Smooth muscle cell (in vitro differentiated cells): ENCODE results near the gene ERP27. TPM values are rescaled to one million over a fixed set of nuclear protein-coding genes. Genes with fewer than 3 reads are reported as not detected.

Experiments
- DNase-seq: peaks from one replicate; lab custom pipeline; 2025; ENCODE audit not compliant: unreplicated experiment; lab: John Stamatoyannopoulos, UW
- H2AFZ ChIP-seq: fragments of 200-600 bp; sonication (generic); 2 replicates; pipeline ENCODE4 v1.6.0; 2016; ENCODE audit warnings: antibody characterized with exemption, low read depth, mild to moderate bottlenecking
- H3F3A ChIP-seq: fragments of 200-600 bp; sonication (generic); 2 replicates; pipeline ENCODE4 v1.6.0; 2017; ENCODE audit warnings: antibody characterized with exemption, low read depth
- H3K27ac ChIP-seq: fragments of 200-600 bp; sonication (generic); 2 replicates; pipeline ENCODE4 v1.5.1; 2016; ENCODE audit warnings: low read depth, mild to moderate bottlenecking
- H3K27me3 ChIP-seq: fragments of 200-600 bp; sonication (generic); 2 replicates; pipeline ENCODE4 v1.6.1; 2016; ENCODE audit warnings: low read depth, mild to moderate bottlenecking
- H3K36me3 ChIP-seq: fragments of 200-600 bp; sonication (generic); 2 replicates; pipeline ENCODE4 v1.5.1; 2016; ENCODE audit warnings: low read depth
- H3K4me1 ChIP-seq: fragments of 200-600 bp; sonication (generic); 2 replicates; pipeline ENCODE4 v1.5.1; 2016; ENCODE audit warnings: low read depth
- H3K4me2 ChIP-seq: fragments of 200-600 bp; sonication (generic); 2 replicates; pipeline ENCODE4 v1.6.0; 2016; ENCODE audit warnings: mild to moderate bottlenecking
- H3K4me3 ChIP-seq: fragments of 200-600 bp; sonication (generic); 2 replicates; pipeline ENCODE4 v1.5.1; 2016; ENCODE audit warnings: mild to moderate bottlenecking
- H3K79me2 ChIP-seq: fragments of 200-600 bp; sonication (generic); 2 replicates; pipeline ENCODE4 v1.6.0; 2016; ENCODE audit warnings: low read depth, mild to moderate bottlenecking
- H3K9ac ChIP-seq: fragments of 200-600 bp; sonication (generic); 2 replicates; pipeline ENCODE4 v1.6.0; 2016; ENCODE audit warnings: low read depth
- H3K9me3 ChIP-seq: fragments of 200-600 bp; sonication (generic); replicated peaks from 2 replicates; pipeline ENCODE4 v1.5.1; 2016; ENCODE audit warnings: low read depth
- H4K20me1 ChIP-seq: fragments of 200-600 bp; sonication (generic); 2 replicates; pipeline ENCODE4 v1.6.0; 2016; ENCODE audit warnings: low read depth
- WGBS: methylation state at CpG from one replicate; pipeline ENCODE4 v1.1.7; 2016; ENCODE audit warnings: low lambda C conversion rate; 5-methylcytosine and 5-hydroxymethylcytosine counted together
- polyA plus RNA-seq: library from polyadenylated mRNA; unstranded; fragments of >200 nt; fragmentation: Nextera tagmentation; extraction: Ambion mirVana; gene quantifications from 2 replicates; pipeline ENCODE4 v1.2.1, GENCODE V29; 2016
- total RNA-seq: library from RNA; depleted of rRNA; stranded (reverse); fragments of >200 nt; gene quantifications from 2 replicates; pipeline ENCODE4 v1.2.3, GENCODE V29; 2014
- TF ChIP-seq, protein P1 (sequence below): fragments of 200-600 bp; sonication (generic); IDR thresholded peaks from 2 replicates; pipeline ENCODE4 v1.5.1; 2017; ENCODE audit warnings: borderline replicate concordance, mild to moderate bottlenecking, antibody characterized with exemption; ENCODE audit not compliant: insufficient read depth, poor library complexity, severe bottlenecking

The ERP27 gene
- total and polyA plus RNA-seq, 2 experiments from 2014 or later, result 2.7 to 7.8 TPM

DNA sequence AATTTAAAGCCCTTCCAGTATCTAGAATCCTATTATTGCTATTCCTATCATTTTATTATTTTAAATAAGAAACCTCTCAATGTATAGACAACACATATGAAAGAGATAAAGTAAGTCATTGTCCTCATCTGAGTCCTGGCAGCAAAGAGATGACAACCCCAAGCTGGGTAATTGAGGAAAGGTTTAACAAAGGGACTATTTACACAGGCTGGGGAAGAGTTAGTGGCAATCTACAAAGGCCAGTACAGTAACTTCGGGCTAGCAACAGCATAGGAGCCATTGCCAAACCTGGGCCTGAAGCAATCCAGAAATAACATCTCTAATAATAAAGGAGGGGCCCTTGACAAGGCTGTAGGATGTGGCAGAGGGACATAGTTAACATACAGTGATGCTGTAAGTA, 45.7 kb upstream of the ERP27 start:
- Histone ChIP-seq H3K4me3 (no peak overlapping the region), H3F3A (no peaks in the 10 kb centered on the region), H3K27ac (no peak overlapping the region), H4K20me1 (no peaks in the 10 kb centered on the region), H3K36me3 (no peaks in the 10 kb centered on the region), H3K79me2 (no peaks in the 10 kb centered on the region), H3K4me1 (no peaks in the 10 kb centered on the region), H3K4me2 (no peak overlapping the region), H3K27me3 (no peaks in the 10 kb centered on the region), H3K9me3 (no peaks in the 10 kb centered on the region), H2AFZ (no peak overlapping the region), H3K9ac (no peak overlapping the region)
- WGBS, result 86% methylated on average over 1 of the region's 1 CpG
- no peak for DNase-seq
- TF ChIP-seq, protein P1, sequence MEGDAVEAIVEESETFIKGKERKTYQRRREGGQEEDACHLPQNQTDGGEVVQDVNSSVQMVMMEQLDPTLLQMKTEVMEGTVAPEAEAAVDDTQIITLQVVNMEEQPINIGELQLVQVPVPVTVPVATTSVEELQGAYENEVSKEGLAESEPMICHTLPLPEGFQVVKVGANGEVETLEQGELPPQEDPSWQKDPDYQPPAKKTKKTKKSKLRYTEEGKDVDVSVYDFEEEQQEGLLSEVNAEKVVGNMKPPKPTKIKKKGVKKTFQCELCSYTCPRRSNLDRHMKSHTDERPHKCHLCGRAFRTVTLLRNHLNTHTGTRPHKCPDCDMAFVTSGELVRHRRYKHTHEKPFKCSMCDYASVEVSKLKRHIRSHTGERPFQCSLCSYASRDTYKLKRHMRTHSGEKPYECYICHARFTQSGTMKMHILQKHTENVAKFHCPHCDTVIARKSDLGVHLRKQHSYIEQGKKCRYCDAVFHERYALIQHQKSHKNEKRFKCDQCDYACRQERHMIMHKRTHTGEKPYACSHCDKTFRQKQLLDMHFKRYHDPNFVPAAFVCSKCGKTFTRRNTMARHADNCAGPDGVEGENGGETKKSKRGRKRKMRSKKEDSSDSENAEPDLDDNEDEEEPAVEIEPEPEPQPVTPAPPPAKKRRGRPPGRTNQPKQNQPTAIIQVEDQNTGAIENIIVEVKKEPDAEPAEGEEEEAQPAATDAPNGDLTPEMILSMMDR, result no peak

DNA sequence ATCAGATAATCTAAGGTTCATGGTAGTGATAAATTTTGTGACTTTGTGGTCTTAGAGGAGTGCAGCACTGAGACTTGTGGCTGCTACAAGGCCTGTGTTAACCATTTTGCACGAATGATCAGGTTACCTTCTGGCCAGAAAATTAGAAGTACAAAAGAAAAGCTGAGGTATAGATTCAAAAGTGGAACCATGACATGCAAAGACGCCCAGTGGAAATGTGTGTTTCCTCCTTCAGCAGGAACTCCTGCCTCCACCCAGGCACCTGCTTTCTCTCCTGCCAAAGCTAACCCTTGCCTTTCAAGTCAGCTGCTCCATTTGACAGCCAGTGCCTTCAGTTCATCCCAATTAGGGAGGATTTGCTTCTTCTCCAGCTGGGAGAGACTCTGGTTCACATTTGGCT, 44.7 kb upstream of the ERP27 start:
- Histone ChIP-seq H2AFZ (no peak overlapping the region), H3K9me3 (no peaks in the 10 kb centered on the region), H3K36me3 (no peaks in the 10 kb centered on the region), H3K4me2 (no peak overlapping the region), H3K27ac (no peak overlapping the region), H4K20me1 (no peaks in the 10 kb centered on the region), H3K4me3 (no peak overlapping the region), H3K4me1 (no peaks in the 10 kb centered on the region), H3F3A (no peaks in the 10 kb centered on the region), H3K79me2 (no peaks in the 10 kb centered on the region), H3K9ac (no peak overlapping the region), H3K27me3 (no peaks in the 10 kb centered on the region)
- DNase-seq, result no peak
- TF ChIP-seq, protein P1, result no peak
- WGBS, result 87% methylated on average over 2 of the region's 2 CpGs

DNA sequence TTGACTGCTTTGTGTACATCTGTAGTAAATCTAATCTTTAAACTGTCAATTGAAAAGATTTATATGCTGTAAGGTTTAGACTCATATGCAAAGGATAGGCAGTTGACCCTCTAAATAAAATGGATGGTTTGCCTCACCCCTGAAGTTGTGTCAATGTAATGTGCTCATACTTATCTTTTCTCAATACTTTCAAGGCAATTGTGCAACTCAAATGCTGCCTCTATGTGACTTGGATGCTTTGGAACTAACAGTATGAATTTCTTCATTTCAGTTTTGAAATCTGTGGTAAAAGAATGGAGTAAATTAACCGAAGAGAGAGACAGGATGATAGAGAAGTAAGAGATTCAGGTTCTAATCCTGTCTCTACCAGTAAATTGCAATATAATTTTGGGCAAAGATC, 44.2 kb upstream of the ERP27 start:
- TF ChIP-seq, protein P1, result no peak
- no peak overlapping the region for H3K4me3 ChIP-seq
- H3K9me3 ChIP-seq, result no peaks in the 10 kb centered on the region
- no peaks in the 10 kb centered on the region for H3K36me3 ChIP-seq
- H3F3A ChIP-seq, result no peaks in the 10 kb centered on the region
- DNase-seq, result no peak
- H3K27ac ChIP-seq, result no peak overlapping the region
- no peaks in the 10 kb centered on the region for H4K20me1 ChIP-seq
- WGBS, result 88% methylated on average over 1 of the region's 1 CpG
- H3K4me1 ChIP-seq, result no peaks in the 10 kb centered on the region
- no peak overlapping the region for H2AFZ ChIP-seq
- H3K79me2 ChIP-seq, result no peaks in the 10 kb centered on the region
- no peak overlapping the region for H3K4me2 ChIP-seq
- no peaks in the 10 kb centered on the region for H3K27me3 ChIP-seq
- no peak overlapping the region for H3K9ac ChIP-seq

DNA sequence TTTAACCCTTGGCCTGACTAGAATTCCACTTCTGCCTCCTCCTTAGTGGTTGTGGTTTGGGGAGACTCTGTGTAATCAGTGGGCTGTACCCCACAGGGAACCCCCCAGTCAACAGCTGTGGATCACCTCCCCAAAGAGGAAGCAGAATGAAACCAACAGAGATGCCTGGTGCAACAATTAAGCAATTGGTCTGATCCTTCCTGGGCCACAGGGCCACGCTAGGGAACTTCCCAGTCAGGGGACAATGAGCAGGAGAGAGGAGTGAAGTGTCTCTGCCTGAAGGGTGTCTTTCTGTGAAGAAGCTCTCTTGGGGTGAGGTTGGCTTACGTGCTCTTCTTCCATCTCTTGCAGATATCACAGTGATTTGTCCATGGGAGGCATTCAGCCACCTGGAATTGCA, 42.7 kb upstream of the ERP27 start:
- no peak for DNase-seq
- Histone ChIP-seq H3K9me3 (no peaks in the 10 kb centered on the region), H3K36me3 (no peaks in the 10 kb centered on the region), H3K27ac (no peak overlapping the region), H3K27me3 (no peaks in the 10 kb centered on the region), H3F3A (no peaks in the 10 kb centered on the region), H2AFZ (no peak overlapping the region), H4K20me1 (no peaks in the 10 kb centered on the region), H3K4me2 (no peak overlapping the region), H3K4me1 (no peaks in the 10 kb centered on the region), H3K9ac (no peak overlapping the region), H3K79me2 (no peaks in the 10 kb centered on the region), H3K4me3 (no peak overlapping the region)
- TF ChIP-seq, protein P1, result no peak
- 98% methylated on average over 2 of the region's 2 CpGs for WGBS
